SKM-1 (cell line): ENCODE measurements around the gene ZNF496.
"Not testable (repeated sequence)": the region's sequence is repeated elsewhere in the genome, so short reads cannot be mapped to it uniquely, and the experiment has no call there.

Experiments used
- DNase-seq: peaks from one replicate; lab custom pipeline; 2025; ENCODE audit not compliant: unreplicated experiment; lab: John Stamatoyannopoulos, UW

Gene ZNF496

GRCh38 chr1:247359559-247359958, 27.9 kb upstream of the ZNF496 start:
- no peak for DNase-seq

- DNase-seq = peak; percentile 54
These were observed 27.3 kb upstream of the ZNF496 start for GRCh38 chr1:247358920-247359319.

- DNase-seq = no peak
These were observed 26.1 kb upstream of the ZNF496 start for GRCh38 chr1:247357781-247358211.

- DNase-seq = no peak
These were observed 25.5 kb upstream of the ZNF496 start for GRCh38 chr1:247357052-247357780.

GRCh38 chr1:247355160-247355559, 23.5 kb upstream of the ZNF496 start:
- DNase-seq = not testable (repeated sequence)

GRCh38 chr1:247352175-247352574, 20.5 kb upstream of the ZNF496 start:
- no peak for DNase-seq

GRCh38 chr1:247350587-247350986, 18.9 kb upstream of the ZNF496 start:
- DNase-seq = no peak

GRCh38 chr1:247347477-247348222, 16.0 kb upstream of the ZNF496 start:
- no peak for DNase-seq

GRCh38 chr1:247345881-247346280, 14.2 kb upstream of the ZNF496 start:
- no peak for DNase-seq

GRCh38 chr1:247343801-247344200, 12.1 kb upstream of the ZNF496 start:
- DNase-seq = no peak

GRCh38 chr1:247338723-247339275, 7.1 kb upstream of the ZNF496 start:
- DNase-seq = no peak

GRCh38 chr1:247337961-247338360, 6.3 kb upstream of the ZNF496 start:
- DNase-seq = no peak

- DNase-seq = no peak
These were observed 5.6 kb upstream of the ZNF496 start for GRCh38 chr1:247337250-247337746.

GRCh38 chr1:247336390-247336789, 4.7 kb upstream of the ZNF496 start:
- DNase-seq = no peak

GRCh38 chr1:247335882-247336281, 4.2 kb upstream of the ZNF496 start:
- DNase-seq = no peak

- no peak for DNase-seq
These were observed 2.9 kb upstream of the ZNF496 start for GRCh38 chr1:247334378-247335133.

- no peak for DNase-seq
These were observed 1.1 kb upstream of the ZNF496 start for GRCh38 chr1:247332623-247333361.

GRCh38 chr1:247332215-247332622, 552 bp upstream of the ZNF496 start:
- no peak for DNase-seq

- peak; percentile 67 for DNase-seq
These were observed 519 bp downstream of the ZNF496 start for GRCh38 chr1:247331172-247331524.

- DNase-seq = no peak
These were observed 1.0 kb downstream of the ZNF496 start for GRCh38 chr1:247330548-247331171.
